OCI-LY3 (cell line): ENCODE data around the gene VENTX.

Experiments used
- H2AFZ ChIP-seq: fragments of 200-600, 300-600 bp; shearing (Covaris generic); 2 replicates; pipeline ENCODE4 v1.6.0; 2014; ENCODE audit warnings: antibody characterized with exemption, low read depth, low read length
- H3K27ac ChIP-seq: fragments of 200-600, 300-600 bp; sonication (generic); 2 replicates; pipeline ENCODE4 v1.5.1; 2014; ENCODE audit warnings: mild to moderate bottlenecking, low read length, moderate library complexity, mixed read lengths
- H3K27me3 ChIP-seq: fragments of 200-600, 300-600 bp; sonication (generic); 2 replicates; pipeline ENCODE4 v1.6.1; 2014; ENCODE audit warnings: low read depth, low read length, mixed read lengths
- H3K36me3 ChIP-seq: fragments of 200-600, 300-600 bp; sonication (generic); replicated peaks from 2 replicates; pipeline ENCODE3; 2014; ENCODE audit warnings: low read depth, low read length, mixed read lengths
- H3K4me1 ChIP-seq: fragments of 300-600, 200-600 bp; sonication (generic); 2 replicates; pipeline ENCODE4 v1.6.1; 2014; ENCODE audit warnings: low read length, mixed read lengths
- H3K4me2 ChIP-seq: fragments of 200-600, 300-600 bp; sonication (generic); 2 replicates; pipeline ENCODE4 v1.6.1; 2014; ENCODE audit warnings: low read length, mixed read lengths
- H3K4me3 ChIP-seq: fragments of 300-600, 200-600 bp; sonication (generic); 2 replicates; pipeline ENCODE4 v1.5.1; 2014; ENCODE audit warnings: antibody characterized with exemption, mild to moderate bottlenecking, low read length, moderate library complexity
- H3K79me2 ChIP-seq: fragments of 300-600, 200-600 bp; shearing (Covaris generic); 2 replicates; pipeline ENCODE4 v1.6.1; 2014; ENCODE audit warnings: mild to moderate bottlenecking, low read length, mixed read lengths
- H3K9ac ChIP-seq: fragments of 300-600, 200-600 bp; shearing (Covaris generic); 2 replicates; pipeline ENCODE4 v1.6.0; 2014; ENCODE audit warnings: mild to moderate bottlenecking, low read length, moderate library complexity
- H3K9me3 ChIP-seq: fragments of 200-600, 300-600 bp; shearing (Covaris generic); 2 replicates; pipeline ENCODE4 v1.6.1; 2014; ENCODE audit warnings: low read length, mixed read lengths; ENCODE audit not compliant: insufficient read depth
- H4K20me1 ChIP-seq: fragments of 200-600, 300-600 bp; sonication (generic); 2 replicates; pipeline ENCODE4 v1.6.1; 2016; ENCODE audit warnings: low read length, mixed read lengths; ENCODE audit not compliant: insufficient read depth
- EZH2phosphoT487 ChIP-seq: fragments of 200-600 bp; shearing (Covaris generic); IDR thresholded peaks from 2 replicates; pipeline ENCODE4 v1.6.1; 2018; ENCODE audit warnings: antibody characterized with exemption, mixed run types, low read depth
- TF ChIP-seq, protein P1 (sequence below): fragments of 200-600, 300-600 bp; sonication (generic); IDR thresholded peaks from 2 replicates; pipeline ENCODE4 v1.5.1; 2014; ENCODE audit warnings: antibody characterized with exemption, low read length, low read depth

Gene VENTX

GRCh38 chr10:133200621-133201031 lies 37.0 kb upstream of the VENTX start:
- no peaks in the 10 kb centered on the region for H3K9me3 ChIP-seq
- no peaks in the 10 kb centered on the region for H3K79me2 ChIP-seq
- no peak overlapping the region for H3K9ac ChIP-seq
- no peak overlapping the region for H3K27ac ChIP-seq
- no peak overlapping the region for H3K4me2 ChIP-seq
- H3K27me3 ChIP-seq: no peaks in the 10 kb centered on the region
- TF ChIP-seq, protein P1, sequence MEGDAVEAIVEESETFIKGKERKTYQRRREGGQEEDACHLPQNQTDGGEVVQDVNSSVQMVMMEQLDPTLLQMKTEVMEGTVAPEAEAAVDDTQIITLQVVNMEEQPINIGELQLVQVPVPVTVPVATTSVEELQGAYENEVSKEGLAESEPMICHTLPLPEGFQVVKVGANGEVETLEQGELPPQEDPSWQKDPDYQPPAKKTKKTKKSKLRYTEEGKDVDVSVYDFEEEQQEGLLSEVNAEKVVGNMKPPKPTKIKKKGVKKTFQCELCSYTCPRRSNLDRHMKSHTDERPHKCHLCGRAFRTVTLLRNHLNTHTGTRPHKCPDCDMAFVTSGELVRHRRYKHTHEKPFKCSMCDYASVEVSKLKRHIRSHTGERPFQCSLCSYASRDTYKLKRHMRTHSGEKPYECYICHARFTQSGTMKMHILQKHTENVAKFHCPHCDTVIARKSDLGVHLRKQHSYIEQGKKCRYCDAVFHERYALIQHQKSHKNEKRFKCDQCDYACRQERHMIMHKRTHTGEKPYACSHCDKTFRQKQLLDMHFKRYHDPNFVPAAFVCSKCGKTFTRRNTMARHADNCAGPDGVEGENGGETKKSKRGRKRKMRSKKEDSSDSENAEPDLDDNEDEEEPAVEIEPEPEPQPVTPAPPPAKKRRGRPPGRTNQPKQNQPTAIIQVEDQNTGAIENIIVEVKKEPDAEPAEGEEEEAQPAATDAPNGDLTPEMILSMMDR: no peak
- TF ChIP-seq EZH2phosphoT487: no peak
- H3K36me3 ChIP-seq: no peaks in the 10 kb centered on the region
- no peak overlapping the region for H3K4me3 ChIP-seq
- H2AFZ ChIP-seq: no peak overlapping the region
- H3K4me1 ChIP-seq: no peaks in the 10 kb centered on the region
- H4K20me1 ChIP-seq: no peaks in the 10 kb centered on the region

- no peak overlapping the region for H3K4me2 ChIP-seq
- H4K20me1 ChIP-seq: no peaks in the 10 kb centered on the region
- no peak overlapping the region for H3K4me3 ChIP-seq
- no peaks in the 10 kb centered on the region for H3K36me3 ChIP-seq
- TF ChIP-seq, protein P1: no peak
- TF ChIP-seq EZH2phosphoT487: no peak
- H3K27me3 ChIP-seq: no peaks in the 10 kb centered on the region
- no peaks in the 10 kb centered on the region for H3K9me3 ChIP-seq
- no peak overlapping the region for H2AFZ ChIP-seq
- no peaks in the 10 kb centered on the region for H3K4me1 ChIP-seq
- H3K79me2 ChIP-seq: no peaks in the 10 kb centered on the region
- H3K9ac ChIP-seq: no peak overlapping the region
- H3K27ac ChIP-seq: no peak overlapping the region
Measured at GRCh38 chr10:133201151-133201947, 36.3 kb upstream of the VENTX start.

- Histone ChIP-seq H3K4me3 (no peak overlapping the region), H3K27ac (no peak overlapping the region), H4K20me1 (no peaks in the 10 kb centered on the region), H3K27me3 (no peaks in the 10 kb centered on the region), H3K9me3 (no peaks in the 10 kb centered on the region), H2AFZ (no peak overlapping the region), H3K79me2 (no peaks in the 10 kb centered on the region), H3K9ac (no peak overlapping the region), H3K36me3 (no peaks in the 10 kb centered on the region), H3K4me1 (no peaks in the 10 kb centered on the region), H3K4me2 (no peak overlapping the region)
- TF ChIP-seq EZH2phosphoT487: no peak
- TF ChIP-seq, protein P1: no peak
Measured at GRCh38 chr10:133201948-133202725, 35.5 kb upstream of the VENTX start.
